Esophagus squamous epithelium (tissue), 4 donors: ENCODE data around the gene MRAS.

Experiments
- POLR2A ChIP-seq, 4 donors: fragments of 450-650 bp; IDR thresholded peaks; one replicate each; pipeline ENCODE4 v1.6.1; 2017; ENCODE audit warnings: antibody characterized with exemption in 4 of 4, mild to moderate bottlenecking in 4 of 4, moderate library complexity in 3 of 4
- TF ChIP-seq, protein P1 (sequence below), 6 experiments: fragments of 450-650 bp in 4 of 6; fragments of 200-600 bp in 2 of 6; sonication (generic) in 2 of 6; IDR thresholded peaks; one replicate each; pipeline ENCODE4 v1.5.1; 2016 to 2019; ENCODE audit warnings: antibody characterized with exemption in 6 of 6, mild to moderate bottlenecking in 4 of 6, moderate library complexity in 4 of 6

GRCh38 chr3:138432576-138433240, 84.3 kb downstream of the MRAS start:
- TF ChIP-seq, protein P1, sequence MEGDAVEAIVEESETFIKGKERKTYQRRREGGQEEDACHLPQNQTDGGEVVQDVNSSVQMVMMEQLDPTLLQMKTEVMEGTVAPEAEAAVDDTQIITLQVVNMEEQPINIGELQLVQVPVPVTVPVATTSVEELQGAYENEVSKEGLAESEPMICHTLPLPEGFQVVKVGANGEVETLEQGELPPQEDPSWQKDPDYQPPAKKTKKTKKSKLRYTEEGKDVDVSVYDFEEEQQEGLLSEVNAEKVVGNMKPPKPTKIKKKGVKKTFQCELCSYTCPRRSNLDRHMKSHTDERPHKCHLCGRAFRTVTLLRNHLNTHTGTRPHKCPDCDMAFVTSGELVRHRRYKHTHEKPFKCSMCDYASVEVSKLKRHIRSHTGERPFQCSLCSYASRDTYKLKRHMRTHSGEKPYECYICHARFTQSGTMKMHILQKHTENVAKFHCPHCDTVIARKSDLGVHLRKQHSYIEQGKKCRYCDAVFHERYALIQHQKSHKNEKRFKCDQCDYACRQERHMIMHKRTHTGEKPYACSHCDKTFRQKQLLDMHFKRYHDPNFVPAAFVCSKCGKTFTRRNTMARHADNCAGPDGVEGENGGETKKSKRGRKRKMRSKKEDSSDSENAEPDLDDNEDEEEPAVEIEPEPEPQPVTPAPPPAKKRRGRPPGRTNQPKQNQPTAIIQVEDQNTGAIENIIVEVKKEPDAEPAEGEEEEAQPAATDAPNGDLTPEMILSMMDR (IDR thresholded peaks at IDR 0.05) = no peak
- TF ChIP-seq POLR2A (IDR thresholded peaks at IDR 0.05) = no peak
